Vagina (tissue), 2 donors: Measurements from ENCODE around the gene MAP3K10. TPM values are rescaled to one million over a fixed set of nuclear protein-coding genes. Genes with fewer than 3 reads are reported as not detected.

Experiments
- DNase-seq, 2 donors: peaks; one replicate each; pipeline ENCODE4 v3.0.0-alpha.2; 2017; ENCODE audit errors: extremely low spot score in 2 of 2
- H3K27ac ChIP-seq: fragments of 200-600 bp; sonication (generic); one replicate; pipeline ENCODE4 v1.5.1; 2019
- H3K27me3 ChIP-seq: fragments of 200-600 bp; sonication (generic); one replicate; pipeline ENCODE4 v1.5.1; 2019
- H3K36me3 ChIP-seq, 2 donors: fragments of 200-600 bp; sonication (generic); one replicate each; pipeline ENCODE4 v1.5.1; 2017 to 2019
- H3K4me1 ChIP-seq: fragments of 200-600 bp; sonication (generic); one replicate; pipeline ENCODE4 v1.5.1; 2019
- H3K4me3 ChIP-seq, 2 donors: fragments of 200-600 bp; sonication (generic); 1 replicate in 1 of 2; 2 replicates in 1 of 2; pipeline ENCODE4 v1.5.1; 2016 to 2019
- H3K9me3 ChIP-seq: fragments of 200-600 bp; sonication (generic); one replicate; pipeline ENCODE4 v1.5.1; 2019
- POLR2A ChIP-seq, 2 donors: fragments of 450-650 bp; IDR thresholded peaks; one replicate each; pipeline ENCODE4 v1.6.1; 2017; ENCODE audit warnings: antibody characterized with exemption in 2 of 2, mild to moderate bottlenecking in 2 of 2, moderate library complexity in 2 of 2
- POLR2AphosphoS5 ChIP-seq, 2 donors: sonication (generic); formaldehyde crosslinking; IDR thresholded peaks; one replicate each; pipeline ENCODE4 v1.9.0; 2017; ENCODE audit warnings: antibody characterized with exemption in 2 of 2, mild to moderate bottlenecking in 2 of 2, low read depth in 1 of 2; ENCODE audit not compliant: insufficient read depth in 1 of 2
- intact Hi-C: fragments of 100-400 bp; cut with DNase I; formaldehyde crosslinking; loops from one replicate; pipeline ENCODE4 v1.15.1; 2023
- total RNA-seq: library from RNA; depleted of rRNA; stranded (reverse); fragments of >200 nt; gene quantifications from one replicate; pipeline ENCODE4 v1.2.3, GENCODE V29; 2016
- TF ChIP-seq, protein P1 (sequence below), 3 experiments: fragments of 450-650 bp in 2 of 3; fragments of 200-600 bp in 1 of 3; sonication (generic) in 1 of 3; IDR thresholded peaks; one replicate each; pipeline ENCODE4 v1.5.1; 2017 to 2019; ENCODE audit warnings: antibody characterized with exemption in 3 of 3, mild to moderate bottlenecking in 2 of 3, moderate library complexity in 2 of 3

The MAP3K10 gene
- total RNA-seq: 10.6 TPM

DNA sequence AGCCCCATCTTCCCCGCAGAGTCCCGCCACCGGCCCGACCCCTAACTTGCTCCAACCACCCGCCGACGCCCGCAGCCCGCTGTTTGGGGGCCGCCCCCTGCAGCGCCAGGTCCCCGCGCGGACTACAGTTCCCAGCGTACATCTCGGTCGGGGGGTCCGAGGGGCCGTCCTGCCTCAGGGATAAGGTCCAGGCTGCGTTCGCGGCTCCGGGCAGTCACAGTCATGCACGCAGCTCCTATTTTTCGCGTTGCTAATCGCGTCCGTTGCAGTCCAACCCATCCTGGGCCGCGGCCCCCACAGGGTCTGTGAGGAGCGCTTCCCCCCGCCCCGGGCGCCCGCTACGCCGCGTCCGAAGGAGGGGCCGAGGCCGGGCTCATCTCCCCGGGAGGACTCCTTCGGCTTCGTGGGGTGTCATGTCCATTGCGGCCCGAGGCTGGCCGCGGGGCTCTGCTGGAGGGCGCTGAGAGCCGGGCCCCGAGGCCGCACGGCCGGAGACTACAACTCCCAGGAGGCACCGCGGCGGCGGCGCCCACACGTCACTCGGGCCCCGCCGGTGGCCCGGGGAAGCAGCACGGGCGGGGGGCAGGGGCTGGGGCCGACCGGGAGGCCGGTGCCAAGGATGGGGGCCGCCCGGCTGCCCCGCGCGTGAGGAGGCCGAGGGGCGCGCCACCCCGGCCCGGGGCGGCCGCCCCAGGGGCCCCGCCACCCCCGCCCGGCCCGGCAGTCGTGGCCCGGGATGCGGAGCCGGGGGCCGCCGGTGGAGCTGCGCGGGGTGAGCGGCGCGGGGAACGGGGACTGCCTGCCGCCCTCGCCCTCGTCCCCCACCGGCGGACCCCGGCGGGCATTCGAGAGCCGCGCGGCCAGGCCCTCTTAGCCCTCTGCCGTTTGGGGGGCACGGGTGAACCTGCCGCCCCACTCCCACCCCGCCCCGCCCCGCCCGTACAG is at the start of gene MAP3K10:
Gene MAP3K10, plus strand, starts transcription at position 536 of the 945 bp plus-strand sequence. CDS start 606 bp downstream, outside the sequence.
- intact Hi-C loops: no loop called here
- H3K27me3 ChIP-seq: no peaks in the 10 kb centered on the region

DNA sequence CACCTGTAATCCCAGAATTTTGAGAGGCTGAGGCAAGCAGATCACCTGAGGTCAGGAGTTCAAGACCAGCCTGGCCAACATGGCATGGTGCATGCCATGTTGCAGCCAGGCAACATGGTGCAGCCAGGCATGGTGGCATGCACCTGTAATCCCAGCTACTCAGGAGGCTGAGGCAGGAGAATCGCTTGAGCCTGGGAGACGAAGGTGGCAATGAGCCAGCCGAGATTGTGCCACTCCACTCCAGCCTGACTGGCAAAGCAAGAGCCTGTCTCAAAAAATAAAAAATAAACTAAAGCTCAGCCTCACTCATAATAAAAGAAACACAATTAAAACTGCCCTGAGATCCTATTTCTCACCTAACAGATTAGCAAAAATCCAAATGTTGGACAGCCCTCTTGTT is 49.7 kb upstream of the MAP3K10 start:
- TF ChIP-seq POLR2AphosphoS5 (IDR thresholded peaks at IDR 0.05; ENCODE audit: insufficient read depth in 1 of 2, low read depth in 1 of 2): no peak
- no peak for TF ChIP-seq POLR2A (IDR thresholded peaks at IDR 0.05)
- TF ChIP-seq, protein P1, sequence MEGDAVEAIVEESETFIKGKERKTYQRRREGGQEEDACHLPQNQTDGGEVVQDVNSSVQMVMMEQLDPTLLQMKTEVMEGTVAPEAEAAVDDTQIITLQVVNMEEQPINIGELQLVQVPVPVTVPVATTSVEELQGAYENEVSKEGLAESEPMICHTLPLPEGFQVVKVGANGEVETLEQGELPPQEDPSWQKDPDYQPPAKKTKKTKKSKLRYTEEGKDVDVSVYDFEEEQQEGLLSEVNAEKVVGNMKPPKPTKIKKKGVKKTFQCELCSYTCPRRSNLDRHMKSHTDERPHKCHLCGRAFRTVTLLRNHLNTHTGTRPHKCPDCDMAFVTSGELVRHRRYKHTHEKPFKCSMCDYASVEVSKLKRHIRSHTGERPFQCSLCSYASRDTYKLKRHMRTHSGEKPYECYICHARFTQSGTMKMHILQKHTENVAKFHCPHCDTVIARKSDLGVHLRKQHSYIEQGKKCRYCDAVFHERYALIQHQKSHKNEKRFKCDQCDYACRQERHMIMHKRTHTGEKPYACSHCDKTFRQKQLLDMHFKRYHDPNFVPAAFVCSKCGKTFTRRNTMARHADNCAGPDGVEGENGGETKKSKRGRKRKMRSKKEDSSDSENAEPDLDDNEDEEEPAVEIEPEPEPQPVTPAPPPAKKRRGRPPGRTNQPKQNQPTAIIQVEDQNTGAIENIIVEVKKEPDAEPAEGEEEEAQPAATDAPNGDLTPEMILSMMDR (IDR thresholded peaks at IDR 0.05): no peak
- Histone ChIP-seq H3K4me3 (no peak overlapping the region), H3K27ac (no peak overlapping the region), H3K9me3 (no peaks in the 10 kb centered on the region), H3K36me3 (no peaks in the 10 kb centered on the region), H3K4me1 (no peaks in the 10 kb centered on the region), H3K27me3 (no peaks in the 10 kb centered on the region)
- intact Hi-C loops: no loop called here
- peak in 1 of 2 donors; percentile 44 for DNase-seq

More for the DNA sequence above, at the start of gene MAP3K10:
- Histone ChIP-seq H3K9me3 (no peaks in the 10 kb centered on the region), H3K36me3 (no peaks in the 10 kb centered on the region), H3K27ac (peak within 1 kb of the TSS; percentile 93), H3K4me1 (peaks cover 25% of the 10 kb centered on the region), H3K4me3 (peak within 1 kb of the TSS; percentile 66 to 96)
- no peak for DNase-seq
- TF ChIP-seq, protein P1 (IDR thresholded peaks at IDR 0.05): no peak
- TF ChIP-seq POLR2AphosphoS5 (IDR thresholded peaks at IDR 0.05; ENCODE audit: insufficient read depth in 1 of 2, low read depth in 1 of 2): peak in 1 of 2 donors; percentile 68

GRCh38 chr19:40143612-40144011 is 47.6 kb upstream of the MAP3K10 start:
- no peak overlapping the region for H3K4me3 ChIP-seq

DNA sequence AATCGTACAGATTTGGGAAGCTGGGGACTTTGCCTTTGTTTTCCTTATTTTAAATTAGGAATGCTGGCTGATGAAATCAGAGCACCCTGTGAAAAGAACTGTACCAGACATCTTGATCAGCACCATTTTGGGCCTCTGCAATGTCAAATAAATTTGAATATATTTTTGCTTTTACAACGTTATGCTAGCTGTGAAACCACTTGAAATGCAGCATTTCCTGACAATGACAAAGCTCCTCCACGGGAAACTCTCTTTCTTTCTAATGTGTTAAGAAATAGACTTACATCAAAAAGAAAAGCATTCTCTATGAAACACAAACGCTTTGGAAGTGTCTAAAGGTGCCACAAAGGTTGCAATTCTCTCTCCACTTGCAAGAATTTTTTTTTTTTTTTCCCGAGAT is 47.1 kb upstream of the MAP3K10 start:
- H3K27me3 ChIP-seq: no peaks in the 10 kb centered on the region
- H3K9me3 ChIP-seq: no peaks in the 10 kb centered on the region
- no peaks in the 10 kb centered on the region for H3K4me1 ChIP-seq
- no peak overlapping the region for H3K27ac ChIP-seq
- H3K4me3 ChIP-seq: no peak overlapping the region
- DNase-seq: no peak
- intact Hi-C loops: no loop called here
- H3K36me3 ChIP-seq: no peaks in the 10 kb centered on the region
- TF ChIP-seq POLR2A (IDR thresholded peaks at IDR 0.05): no peak
- no peak for TF ChIP-seq POLR2AphosphoS5 (IDR thresholded peaks at IDR 0.05; ENCODE audit: insufficient read depth in 1 of 2, low read depth in 1 of 2)
- TF ChIP-seq, protein P1 (IDR thresholded peaks at IDR 0.05): no peak

More at GRCh38 chr19:40143612-40144011, 47.6 kb upstream of the MAP3K10 start:
- TF ChIP-seq POLR2AphosphoS5 (IDR thresholded peaks at IDR 0.05; ENCODE audit: insufficient read depth in 1 of 2, low read depth in 1 of 2): no peak
- TF ChIP-seq, protein P1 (IDR thresholded peaks at IDR 0.05): no peak
- no peak for TF ChIP-seq POLR2A (IDR thresholded peaks at IDR 0.05)
- no peaks in the 10 kb centered on the region for H3K27me3 ChIP-seq
- no peaks in the 10 kb centered on the region for H3K9me3 ChIP-seq
- H3K27ac ChIP-seq: no peak overlapping the region
- DNase-seq: no peak
- H3K36me3 ChIP-seq: no peaks in the 10 kb centered on the region
- intact Hi-C loops: no loop called here
- H3K4me1 ChIP-seq: no peaks in the 10 kb centered on the region
